ENCODE measurements around the gene VIPAS39.
"Not testable (repeated sequence)": the region's sequence is repeated elsewhere in the genome, so short reads cannot be mapped to it uniquely, and the experiment has no call there.

Gene VIPAS39

DNA sequence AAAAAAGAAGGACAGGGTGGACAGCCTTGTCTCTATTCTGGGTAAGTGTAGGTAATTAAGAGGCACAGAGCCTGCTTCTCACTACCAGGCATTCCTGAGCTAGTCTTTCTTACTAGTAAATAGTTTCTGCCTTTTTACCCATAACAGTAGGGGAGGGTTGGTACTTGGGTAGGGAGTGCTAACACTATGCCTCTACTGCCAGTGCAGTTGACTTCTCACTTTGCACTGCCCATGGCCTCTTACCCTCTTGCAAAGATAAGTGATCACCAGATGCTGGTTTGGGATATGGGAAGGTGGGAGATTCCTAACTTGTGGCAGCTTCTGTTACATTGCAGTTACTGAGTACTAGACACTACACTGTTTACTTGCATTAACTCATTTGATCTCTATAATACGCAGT lies 12.1 kb upstream of the VIPAS39 start:
- no peak for DNase-seq

DNA sequence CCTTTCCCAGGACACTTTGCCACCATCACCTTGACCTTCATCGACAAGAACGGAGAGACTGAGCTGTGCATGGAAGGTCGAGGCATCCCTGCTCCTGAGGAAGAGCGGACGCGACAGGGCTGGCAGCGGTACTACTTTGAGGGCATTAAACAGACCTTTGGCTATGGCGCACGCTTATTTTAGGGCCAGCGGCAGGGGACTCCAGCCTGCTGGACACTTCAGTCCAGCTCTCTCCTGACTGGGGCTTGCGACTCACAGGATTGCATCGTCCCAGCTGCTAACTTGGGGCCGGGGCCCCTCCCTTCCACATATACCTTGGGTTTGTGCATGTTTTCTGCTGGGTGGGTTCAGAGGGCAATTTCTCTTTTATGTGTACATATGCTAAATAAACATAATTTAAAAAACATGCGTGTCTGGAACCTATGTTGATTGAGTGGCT lies 11.7 kb upstream of the VIPAS39 start:
- DNase-seq = no peak

DNA sequence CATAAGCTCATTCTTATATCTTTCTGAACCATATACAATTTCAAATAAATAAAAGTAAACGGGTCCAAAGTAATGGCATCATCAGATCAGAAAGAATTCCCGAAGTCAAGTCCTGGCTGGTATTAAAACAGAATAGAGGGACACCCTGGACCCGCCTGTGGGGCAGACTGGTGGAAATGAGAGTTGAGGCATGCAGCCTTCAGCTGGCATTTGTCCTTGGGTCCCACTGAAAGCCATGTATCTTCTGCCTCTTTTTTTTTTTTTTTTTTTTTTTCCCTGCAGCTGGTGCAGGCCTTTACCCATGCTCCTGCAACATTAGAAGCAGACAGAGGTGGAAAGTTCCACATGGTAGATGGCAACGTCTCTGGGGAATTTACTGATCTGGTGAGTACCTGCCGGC lies 10.4 kb upstream of the VIPAS39 start:
- DNase-seq = no peak

DNA sequence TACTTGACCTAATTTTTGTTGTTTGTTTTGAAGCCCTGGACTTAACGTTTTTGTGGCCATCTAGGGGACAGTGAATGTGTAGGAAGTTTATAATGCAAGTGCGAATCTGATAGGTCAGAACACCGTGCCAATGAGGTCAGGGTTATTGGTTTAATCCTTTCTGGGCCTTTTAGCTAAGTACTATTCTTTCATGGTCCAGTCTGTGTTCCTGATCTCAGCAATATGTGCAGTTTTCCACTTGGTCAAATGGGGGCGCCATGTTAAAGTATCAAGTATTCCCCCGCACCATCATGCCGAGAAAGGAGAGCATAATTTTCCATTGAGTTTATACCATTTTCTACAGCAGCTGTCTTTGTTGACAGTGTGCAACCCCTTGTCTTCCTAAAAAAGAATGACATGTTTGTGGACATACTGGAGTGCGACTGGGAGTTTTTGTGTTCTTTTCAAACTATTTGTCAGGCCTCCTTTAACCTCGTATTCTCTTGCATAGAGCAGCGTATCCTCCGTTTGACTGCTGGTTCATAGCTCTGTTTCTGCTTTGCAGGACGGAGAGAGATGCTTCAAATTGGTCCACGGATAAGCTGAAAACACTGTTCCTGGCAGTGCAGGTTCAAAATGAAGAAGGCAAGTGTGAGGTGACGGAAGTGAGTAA lies 1.8 kb upstream of the VIPAS39 start:
- DNase-seq = peak; percentile 18

DNA sequence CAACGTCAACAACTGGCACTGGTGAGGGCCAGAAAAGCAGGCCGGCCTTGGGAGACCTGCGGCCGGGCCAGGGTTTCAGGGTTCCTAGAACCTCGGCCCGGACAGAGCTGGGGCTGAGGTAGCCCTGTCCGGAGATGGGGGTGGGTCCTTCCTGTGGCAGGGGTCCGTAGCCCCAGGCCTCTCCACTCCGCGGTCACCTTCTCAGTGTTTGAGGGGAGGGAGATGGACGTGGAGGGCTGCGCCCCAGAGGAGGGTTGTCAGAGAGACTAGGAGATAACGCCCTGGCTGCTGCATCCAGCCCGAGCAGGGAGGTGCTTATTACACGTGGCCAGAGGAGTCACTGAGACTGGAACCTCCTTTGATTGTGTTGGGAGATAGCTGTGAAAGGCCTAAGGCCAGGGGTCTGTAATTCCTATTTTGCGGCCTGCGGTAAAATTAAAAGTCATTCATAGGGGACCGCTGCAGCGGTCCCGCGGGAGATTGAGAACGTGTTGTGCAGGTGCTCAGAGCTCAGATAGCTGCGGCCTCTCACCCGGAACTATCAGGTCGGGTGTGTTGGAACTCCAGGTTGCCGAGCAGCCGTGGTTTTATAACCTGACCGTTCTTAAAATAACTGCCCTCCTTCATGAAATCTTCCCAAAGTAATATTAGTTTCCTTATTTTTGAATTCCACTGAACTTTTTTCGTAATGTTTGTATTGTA lies 999 bp upstream of the VIPAS39 start:
- DNase-seq = no peak

DNA sequence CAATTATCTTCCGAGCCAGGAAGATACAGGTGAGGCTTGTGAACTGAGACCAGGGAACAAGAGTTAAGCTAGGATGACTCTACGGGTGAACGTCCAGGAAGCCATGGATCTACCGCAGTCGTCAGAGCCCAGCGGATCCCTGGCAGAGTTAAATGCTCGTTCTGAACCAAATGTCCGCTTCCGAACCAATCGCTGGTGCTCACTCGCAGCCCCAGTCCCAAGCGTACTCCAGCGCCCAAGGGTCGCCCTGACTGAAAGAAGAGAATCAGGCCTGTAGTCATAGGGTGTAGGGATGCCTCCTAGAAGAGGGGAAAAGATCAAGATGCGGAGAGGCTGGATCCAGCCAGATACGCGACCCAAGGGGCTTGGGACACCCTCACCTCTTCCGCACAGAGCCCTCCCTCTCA lies 283 bp downstream of the VIPAS39 start:
- no peak for DNase-seq

DNA sequence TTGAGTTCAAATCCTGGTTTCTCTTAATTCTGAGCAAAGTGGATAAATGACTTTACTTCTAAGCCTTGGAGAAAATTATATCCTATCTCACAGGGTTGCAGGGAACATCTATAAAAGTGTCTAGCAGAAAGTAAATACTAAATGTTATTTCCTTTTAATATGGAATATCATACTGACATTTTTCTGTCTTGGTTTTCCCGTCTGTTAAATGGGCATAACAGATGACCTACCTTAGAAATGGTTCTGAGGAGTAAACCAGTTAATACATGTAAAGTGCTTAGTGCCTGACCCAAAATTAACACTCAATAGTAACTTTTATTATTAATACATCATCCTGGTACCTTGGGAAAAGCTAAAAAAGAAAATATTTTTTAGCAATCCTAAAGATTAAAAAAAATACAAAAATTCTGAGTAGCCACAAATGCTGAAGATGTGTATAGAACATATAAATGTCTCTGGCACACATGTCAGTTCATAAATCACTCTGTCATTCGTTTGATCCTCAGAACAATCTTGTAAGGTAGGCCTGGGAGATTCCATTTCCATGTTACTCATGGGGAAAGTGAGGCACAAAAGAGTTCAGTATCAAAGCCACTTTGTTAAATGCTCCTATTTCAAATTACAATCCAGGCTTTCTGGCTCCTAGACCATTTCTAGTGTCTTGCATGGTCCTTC lies 1.3 kb downstream of the VIPAS39 start:
- no peak for DNase-seq

DNA sequence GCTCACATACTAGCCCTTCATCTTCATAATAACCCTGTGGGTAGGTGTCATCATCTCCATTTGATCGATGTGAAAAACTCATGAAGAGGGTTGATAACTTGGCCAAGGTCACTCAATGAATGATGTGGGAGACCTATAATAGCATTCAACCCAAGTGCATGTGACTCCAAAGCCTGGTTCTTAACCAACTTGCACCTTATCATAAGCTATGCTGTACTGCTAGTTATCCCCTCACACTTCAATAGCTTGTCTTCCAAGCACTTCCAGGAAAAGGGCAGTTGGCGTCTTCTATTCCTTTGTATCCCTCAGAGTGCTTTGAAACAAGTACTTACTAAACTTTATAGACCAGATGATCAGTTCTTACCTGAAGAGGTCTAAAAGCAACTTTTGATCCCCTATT lies 15.2 kb downstream of the VIPAS39 start:
- no peak for DNase-seq

DNA sequence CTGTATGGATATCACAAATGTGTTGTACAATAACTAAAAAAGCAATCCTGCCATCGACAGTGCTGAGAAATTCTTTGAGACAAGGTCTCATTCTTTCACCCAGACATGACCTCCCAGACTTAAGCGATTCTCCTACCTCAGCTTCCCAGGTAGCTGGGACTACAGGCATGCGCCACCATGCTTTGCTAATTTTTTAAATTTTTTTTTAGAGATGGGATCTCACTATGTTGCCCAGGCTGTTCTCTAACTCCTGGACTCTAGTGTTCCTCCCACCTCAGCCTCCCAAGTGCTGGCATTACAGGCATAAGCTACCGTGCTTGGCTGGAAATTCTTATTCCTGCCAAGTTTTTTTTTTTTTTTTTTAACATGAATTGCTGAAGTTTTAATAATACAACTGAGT lies 17.5 kb downstream of the VIPAS39 start:
- DNase-seq = no peak

DNA sequence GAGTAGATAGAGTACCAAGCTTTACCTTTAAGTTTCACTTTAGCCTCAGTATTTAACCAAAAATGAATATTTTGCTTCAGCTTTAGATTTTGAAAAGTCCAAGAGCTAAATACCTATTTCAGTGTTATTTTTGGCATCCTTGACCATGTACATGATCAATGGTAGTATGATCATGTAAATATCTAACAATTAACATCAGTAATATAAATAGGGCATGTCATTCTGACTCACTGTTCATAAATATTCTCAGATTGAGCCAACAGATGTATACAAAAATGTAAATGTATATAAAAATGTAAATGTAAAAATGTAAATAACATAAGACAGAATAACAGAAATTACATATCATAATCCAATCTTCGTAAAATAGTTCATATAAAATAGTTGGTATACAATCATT lies 18.8 kb downstream of the VIPAS39 start:
- DNase-seq = no peak

DNA sequence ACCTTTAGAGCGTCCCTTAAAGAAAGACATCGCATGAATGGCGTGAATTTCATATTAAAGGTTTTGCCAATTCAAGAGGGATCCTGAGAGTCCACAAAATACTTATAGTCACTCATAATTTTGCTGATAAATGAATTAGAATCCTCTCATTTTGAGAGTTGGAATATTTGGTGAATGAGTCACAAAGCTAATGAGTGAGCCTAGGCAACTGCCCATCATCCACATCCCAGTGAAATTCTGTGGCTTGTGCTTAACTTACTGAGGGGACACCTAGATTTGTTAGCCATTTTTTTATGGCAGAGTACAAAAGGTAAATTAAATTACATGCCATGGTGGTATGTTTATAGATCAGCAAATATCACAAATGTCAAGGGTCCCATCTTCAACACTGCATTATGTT lies 21.4 kb downstream of the VIPAS39 start:
- no peak for DNase-seq

DNA sequence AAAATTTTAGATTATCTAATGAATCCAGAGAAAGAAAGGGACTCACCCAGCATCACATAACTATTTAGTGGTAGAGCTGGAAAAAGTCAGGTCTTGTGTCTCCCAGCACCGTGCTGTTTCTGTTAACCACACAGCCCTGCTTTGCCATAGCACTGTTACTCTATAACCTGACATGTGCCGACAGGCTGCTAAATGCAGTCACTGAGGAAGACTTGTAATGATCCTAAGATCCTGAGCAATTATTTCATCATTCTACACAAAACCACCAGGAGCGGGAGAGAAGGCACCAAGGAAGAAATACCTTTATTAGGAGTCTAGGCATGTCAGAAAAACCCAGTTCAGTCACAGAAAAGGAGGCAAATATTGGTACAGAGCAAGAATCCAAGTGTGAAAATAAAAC lies 31.0 kb downstream of the VIPAS39 start:
- no peak for DNase-seq

DNA sequence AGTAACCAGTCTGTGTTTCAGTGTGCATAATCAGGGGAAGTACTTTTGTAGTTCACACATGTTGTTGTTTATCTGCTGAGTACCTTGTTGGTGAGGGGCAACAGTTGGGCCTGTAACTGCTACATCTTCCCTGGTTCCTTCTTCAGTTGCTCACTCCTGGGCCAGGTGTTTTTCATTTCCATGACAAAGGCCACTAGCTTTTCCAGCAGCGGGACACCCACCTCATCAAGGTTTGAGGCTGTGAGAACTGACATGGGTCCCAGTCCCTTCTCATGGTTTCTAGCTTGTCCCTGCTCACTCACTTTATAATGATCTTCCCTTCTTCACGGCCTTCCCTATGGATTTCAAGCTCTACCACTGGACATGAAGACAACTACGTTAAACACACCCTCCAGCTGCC lies 32.5 kb downstream of the VIPAS39 start:
- no peak for DNase-seq

DNA sequence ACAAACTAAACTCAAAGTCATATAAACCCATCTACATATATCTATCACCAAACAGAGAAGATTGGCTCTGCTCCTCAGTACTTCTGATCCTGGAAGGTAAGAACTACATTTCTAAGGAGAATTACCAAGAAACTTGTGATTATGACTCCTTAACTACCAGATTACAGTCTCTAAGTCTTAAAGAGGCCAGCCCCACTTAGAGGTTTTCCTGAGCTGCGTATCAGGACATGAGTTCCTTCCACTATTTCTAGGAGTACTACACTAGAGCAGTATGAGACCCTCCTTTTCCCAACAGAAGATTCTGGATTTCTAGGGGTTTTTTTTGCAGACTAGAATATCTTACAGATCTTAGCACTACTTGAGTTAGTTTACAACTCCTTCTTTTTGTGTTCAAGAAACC lies 34.0 kb downstream of the VIPAS39 start, which contains the start of gene NOXRED1:
Gene NOXRED1, minus strand, starts transcription at position 101 of the 400 bp plus-strand sequence. CDS start 634 bp downstream, outside the sequence.
- no peak for DNase-seq

DNA sequence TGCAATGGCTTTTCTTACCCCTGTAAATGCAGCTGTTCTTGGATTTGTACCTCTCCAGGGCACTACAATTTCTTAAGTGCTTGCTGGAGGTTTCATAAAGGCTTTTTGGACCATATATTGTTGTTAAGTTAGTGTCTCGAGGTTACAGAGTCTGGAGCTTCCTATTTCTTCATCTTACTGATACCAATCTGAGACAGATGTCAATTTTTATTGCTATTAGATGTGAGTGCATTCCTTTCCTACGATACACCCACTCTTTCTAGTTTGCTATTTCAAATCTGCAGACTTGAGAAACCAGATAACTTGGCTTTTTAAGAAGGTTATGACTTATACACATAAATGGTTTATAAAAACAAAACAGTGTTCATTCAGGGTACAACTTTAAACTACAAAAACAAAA lies 36.2 kb downstream of the VIPAS39 start:
- no peak for DNase-seq

DNA sequence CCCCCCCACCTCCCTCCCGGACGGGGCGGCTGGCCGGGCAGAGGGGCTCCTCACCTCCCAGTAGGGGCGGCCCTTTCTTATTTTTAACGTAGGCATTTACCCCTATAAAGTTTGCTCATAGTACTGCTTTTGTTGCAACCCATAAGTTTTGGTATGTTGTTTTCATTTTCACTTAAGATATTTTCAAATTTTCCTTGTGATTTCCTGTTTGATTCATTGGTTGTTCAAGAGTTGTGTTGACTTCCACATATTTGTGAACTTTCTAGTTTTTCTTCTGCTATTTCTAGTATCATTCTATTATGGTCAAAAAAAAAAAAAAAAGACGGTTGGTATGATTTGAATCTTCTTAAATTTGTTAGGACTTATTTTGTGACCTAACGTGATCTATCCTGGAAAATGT lies 40.6 kb downstream of the VIPAS39 start:
- DNase-seq = no peak

DNA sequence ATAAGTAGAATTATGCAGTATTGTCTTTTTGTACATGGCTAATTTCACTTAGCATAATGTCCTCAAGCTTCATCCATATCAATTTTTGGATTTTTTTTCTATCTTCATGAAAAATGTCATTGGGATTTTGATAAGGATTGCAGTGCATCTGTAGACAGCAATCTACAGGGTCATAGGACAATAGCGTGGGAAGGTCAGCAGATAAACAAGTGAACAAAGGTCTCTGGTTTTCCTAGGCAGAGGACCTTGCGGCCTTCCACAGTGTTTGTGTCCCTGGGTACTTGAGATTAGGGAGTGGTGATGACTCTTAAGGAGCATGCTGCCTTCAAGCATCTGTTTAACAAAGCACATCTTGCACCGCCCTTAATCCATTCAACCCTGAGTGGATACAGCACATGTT lies 41.3 kb downstream of the VIPAS39 start:
- DNase-seq = not testable (repeated sequence)

DNA sequence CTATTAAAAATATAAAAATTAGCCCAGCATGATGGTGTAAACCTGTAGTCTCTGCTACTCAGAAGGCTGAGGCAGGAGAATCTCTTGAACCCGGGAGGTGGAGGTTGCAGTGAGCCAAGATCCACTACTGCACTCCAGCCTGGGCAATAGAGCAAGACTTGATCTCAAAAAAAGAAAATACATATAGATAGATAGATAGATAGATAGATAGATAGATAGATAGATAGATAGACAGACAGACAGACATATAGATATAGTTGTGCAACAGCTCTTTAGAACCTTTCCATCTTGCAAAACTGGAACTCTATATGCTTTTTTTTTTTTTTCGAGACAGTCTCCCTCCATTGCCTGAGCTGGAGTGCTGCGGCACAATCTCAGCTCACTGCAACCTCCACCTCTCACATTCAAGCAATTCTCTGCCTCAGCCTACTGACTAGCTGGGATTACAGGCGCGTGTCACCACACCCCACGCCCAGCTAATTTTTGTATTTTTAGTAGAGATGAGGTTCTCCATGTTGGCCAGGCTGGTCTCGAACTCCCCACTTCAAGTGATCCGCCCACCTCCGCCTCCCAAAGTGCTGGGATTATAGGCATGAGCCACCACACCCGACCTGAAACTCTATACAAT lies 41.9 kb downstream of the VIPAS39 start:
- DNase-seq = not testable (repeated sequence)

DNA sequence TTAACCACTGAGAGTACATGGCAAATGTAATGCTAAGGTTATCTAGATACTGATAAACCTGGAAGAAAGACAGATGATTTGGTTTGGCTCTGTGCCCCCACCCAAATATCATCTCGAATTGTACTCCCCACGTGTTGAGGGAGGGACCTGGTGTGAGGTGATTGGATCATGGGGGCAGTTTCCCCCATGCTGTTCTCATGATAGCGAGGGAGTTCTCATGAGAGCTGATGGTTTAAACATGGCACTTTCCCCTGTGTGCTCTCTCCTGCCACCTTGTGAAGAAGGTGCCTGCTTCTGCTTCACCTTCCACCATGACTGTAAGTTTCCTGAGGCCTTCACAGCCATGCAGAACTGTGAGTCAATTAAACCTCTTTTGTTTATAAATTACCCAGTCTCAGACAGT lies 48.3 kb downstream of the VIPAS39 start:
- DNase-seq = no peak

DNA sequence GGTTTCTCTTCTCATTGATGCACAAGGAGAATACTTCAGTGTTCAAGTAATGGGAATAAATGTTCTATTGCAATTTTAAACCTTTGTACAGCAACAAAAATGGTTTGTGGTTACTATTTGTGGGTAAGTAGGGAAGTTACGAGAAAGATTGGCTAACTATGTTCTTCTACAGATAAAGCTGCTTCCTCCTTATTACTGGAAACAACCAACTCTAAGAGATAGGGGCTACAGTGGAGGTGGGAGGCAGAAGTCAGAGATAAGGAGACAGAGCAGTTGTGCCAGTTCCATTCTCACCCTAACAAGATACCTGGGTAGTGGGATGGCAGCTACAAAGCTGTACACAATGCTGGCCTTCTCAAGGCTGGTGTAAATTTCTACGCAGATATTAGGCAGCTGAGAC lies 50.2 kb downstream of the VIPAS39 start:
- DNase-seq = no peak

DNA sequence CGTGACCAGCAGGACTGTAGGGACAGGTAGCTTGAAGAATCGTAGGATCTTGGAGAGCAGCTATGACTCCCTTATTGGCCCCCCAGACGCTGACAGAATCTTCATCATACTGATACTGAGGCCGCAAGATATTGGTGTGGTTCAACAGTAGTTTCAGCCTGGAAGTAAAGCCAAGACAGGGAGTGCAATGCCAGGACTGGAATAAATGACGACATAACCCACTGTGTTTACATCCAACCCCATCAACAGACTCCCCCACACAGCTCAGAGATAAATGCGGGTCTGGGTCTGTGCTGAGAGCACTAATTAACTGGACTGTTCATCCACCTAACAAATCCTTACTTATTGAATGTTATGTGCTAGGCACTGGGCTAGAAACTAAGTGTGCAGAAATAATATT lies 50.7 kb downstream of the VIPAS39 start:
- no peak for DNase-seq

DNA sequence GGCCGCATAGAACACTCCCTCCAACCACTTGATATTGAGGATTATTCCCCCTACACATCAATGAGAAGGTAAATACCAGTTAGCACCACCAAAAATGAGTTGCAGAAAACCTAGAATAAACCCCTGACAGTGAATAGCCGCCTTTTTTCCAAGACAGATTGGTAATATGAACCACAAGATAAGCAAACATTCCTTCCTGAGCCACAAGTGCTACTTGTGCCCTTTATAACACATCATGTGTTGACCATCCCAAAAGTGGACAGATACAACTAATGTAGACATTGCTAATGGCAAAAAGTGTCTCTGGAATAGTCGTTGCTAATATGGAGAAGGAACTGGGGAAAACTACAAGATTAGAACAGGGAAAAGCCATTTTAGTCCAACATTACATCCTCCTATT lies 51.3 kb downstream of the VIPAS39 start:
- DNase-seq = no peak

DNA sequence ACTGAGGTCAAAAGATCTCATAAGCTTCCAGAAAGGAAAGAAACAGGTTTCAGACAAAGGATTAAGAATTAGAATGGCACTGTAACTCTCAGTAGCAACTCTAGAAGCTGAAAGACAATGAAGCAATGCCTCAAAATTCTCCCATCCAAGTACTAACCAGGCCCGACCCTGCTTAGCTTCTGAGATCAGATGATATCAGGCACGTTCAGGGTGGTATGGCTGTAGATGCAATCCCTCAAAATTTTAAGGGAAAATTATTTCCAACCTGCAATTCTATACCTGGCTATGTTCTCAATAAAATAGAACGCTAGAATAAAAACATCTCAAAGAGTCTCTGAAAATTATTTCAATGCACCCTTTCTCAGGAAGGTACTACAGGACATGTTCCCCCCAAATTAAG lies 53.6 kb downstream of the VIPAS39 start:
- DNase-seq = no peak

DNA sequence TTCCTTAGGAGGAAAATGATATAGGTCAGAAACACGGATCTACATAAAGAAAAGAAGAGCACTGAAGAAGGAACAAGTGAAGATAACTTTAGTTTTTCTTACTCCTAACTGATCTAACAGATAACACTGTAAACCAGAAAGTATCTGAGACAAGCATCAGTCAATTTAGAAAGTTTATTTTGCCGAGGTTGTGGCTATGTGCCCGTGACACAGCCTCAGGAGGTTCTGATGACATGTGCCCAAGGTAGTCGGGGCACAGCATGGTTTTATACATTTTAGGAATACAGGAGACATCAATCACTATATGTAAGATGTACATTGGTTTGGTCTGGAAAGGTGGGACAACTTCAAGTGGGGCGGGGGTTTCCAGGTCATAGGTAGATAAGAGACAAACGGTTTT lies 57.2 kb downstream of the VIPAS39 start:
- no peak for DNase-seq

All from DMS153 (cell line).